Mucosa of rectum (tissue), 2 donors: ENCODE data around the gene IL31.

Experiments
- H3K27ac ChIP-seq, 2 donors: one replicate each; pipeline ENCODE4 v1.7.0; 2013; ENCODE audit warnings: inconsistent platforms in 2 of 2, low read depth in 2 of 2, low read length in 2 of 2
- H3K27me3 ChIP-seq, 2 donors: one replicate each; pipeline ENCODE4 v1.7.0; 2013; ENCODE audit warnings: low read length in 2 of 2; ENCODE audit not compliant: control insufficient read depth in 2 of 2, insufficient read depth in 2 of 2
- H3K36me3 ChIP-seq, 2 donors: one replicate each; pipeline ENCODE4 v1.7.0; 2013; ENCODE audit warnings: low read length in 2 of 2; ENCODE audit not compliant: control insufficient read depth in 2 of 2, insufficient read depth in 2 of 2
- H3K4me1 ChIP-seq, 2 donors: one replicate each; pipeline ENCODE4 v1.7.0; 2013; ENCODE audit warnings: low read length in 2 of 2, mild to moderate bottlenecking in 1 of 2; ENCODE audit not compliant: control insufficient read depth in 2 of 2, insufficient read depth in 2 of 2
- H3K4me3 ChIP-seq, 2 donors: one replicate each; pipeline ENCODE4 v1.7.0; 2013; ENCODE audit warnings: low read length in 2 of 2
- H3K9ac ChIP-seq, 2 donors: one replicate each; pipeline ENCODE4 v1.7.0; 2013; ENCODE audit warnings: low read length in 2 of 2, low read depth in 1 of 2, mild to moderate bottlenecking in 1 of 2
- H3K9me3 ChIP-seq, 2 donors: one replicate each; pipeline ENCODE4 v1.7.0; 2013; ENCODE audit warnings: low read length in 2 of 2; ENCODE audit not compliant: control insufficient read depth in 2 of 2
- donor health status: healthy.
- donor health status: Normal muscosa, but diverticular disease.

Gene IL31

GRCh38 chr12:122192441-122192840, 18.4 kb upstream of the IL31 start:
- H3K27ac ChIP-seq = no peak overlapping the region
- H3K4me3 ChIP-seq = no peak overlapping the region
- no peak overlapping the region for H3K9ac ChIP-seq
- H3K9me3 ChIP-seq = no peaks in the 10 kb centered on the region
- peaks cover 0 to 1% of the 10 kb centered on the region in 2 donors for H3K27me3 ChIP-seq
- H3K36me3 ChIP-seq = no peaks in the 10 kb centered on the region
- H3K4me1 ChIP-seq = peaks cover 0 to 6% of the 10 kb centered on the region in 2 donors

- Histone ChIP-seq H3K27me3 (no peaks in the 10 kb centered on the region), H3K4me3 (no peak overlapping the region), H3K9ac (no peak overlapping the region), H3K9me3 (no peaks in the 10 kb centered on the region), H3K4me1 (peaks cover 0 to 6% of the 10 kb centered on the region in 2 donors), H3K36me3 (no peaks in the 10 kb centered on the region), H3K27ac (no peak overlapping the region)
Observed at GRCh38 chr12:122190842-122191668, 17.0 kb upstream of the IL31 start.

GRCh38 chr12:122189626-122190475, 15.8 kb upstream of the IL31 start:
- no peak overlapping the region for H3K9ac ChIP-seq
- H3K4me1 ChIP-seq = peaks cover 0 to 2% of the 10 kb centered on the region in 2 donors
- H3K36me3 ChIP-seq = no peaks in the 10 kb centered on the region
- no peak overlapping the region for H3K4me3 ChIP-seq
- H3K27me3 ChIP-seq = no peaks in the 10 kb centered on the region
- no peaks in the 10 kb centered on the region for H3K9me3 ChIP-seq
- no peak overlapping the region for H3K27ac ChIP-seq

- no peaks in the 10 kb centered on the region for H3K9me3 ChIP-seq
- H3K4me3 ChIP-seq = no peak overlapping the region
- H3K27me3 ChIP-seq = no peaks in the 10 kb centered on the region
- H3K27ac ChIP-seq = no peak overlapping the region
- peaks cover 2 to 4% of the 10 kb centered on the region in 2 donors for H3K4me1 ChIP-seq
- no peaks in the 10 kb centered on the region for H3K36me3 ChIP-seq
- no peak overlapping the region for H3K9ac ChIP-seq
Observed at GRCh38 chr12:122187466-122187865, 13.4 kb upstream of the IL31 start.

- H3K27ac ChIP-seq = no peak overlapping the region
- no peak overlapping the region for H3K9ac ChIP-seq
- H3K27me3 ChIP-seq = no peaks in the 10 kb centered on the region
- H3K36me3 ChIP-seq = no peaks in the 10 kb centered on the region
- H3K9me3 ChIP-seq = no peaks in the 10 kb centered on the region
- H3K4me3 ChIP-seq = no peak overlapping the region
- H3K4me1 ChIP-seq = peaks cover 2 to 4% of the 10 kb centered on the region in 2 donors
Observed at GRCh38 chr12:122185494-122186082, 11.6 kb upstream of the IL31 start.

- Histone ChIP-seq H3K4me3 (no peak overlapping the region), H3K9me3 (no peaks in the 10 kb centered on the region), H3K36me3 (no peaks in the 10 kb centered on the region), H3K27me3 (no peaks in the 10 kb centered on the region), H3K27ac (no peak overlapping the region), H3K4me1 (peaks cover 2 to 4% of the 10 kb centered on the region in 2 donors), H3K9ac (no peak overlapping the region)
Observed at GRCh38 chr12:122185079-122185478, 11.1 kb upstream of the IL31 start.

- no peaks in the 10 kb centered on the region for H3K27me3 ChIP-seq
- H3K9me3 ChIP-seq = no peaks in the 10 kb centered on the region
- no peak overlapping the region for H3K4me3 ChIP-seq
- no peak overlapping the region for H3K27ac ChIP-seq
- H3K36me3 ChIP-seq = no peaks in the 10 kb centered on the region
- H3K9ac ChIP-seq = no peak overlapping the region
- peaks cover 2 to 4% of the 10 kb centered on the region in 2 donors for H3K4me1 ChIP-seq
Observed at GRCh38 chr12:122184517-122184916, 10.5 kb upstream of the IL31 start.

- Histone ChIP-seq H3K4me1 (peaks cover 2 to 4% of the 10 kb centered on the region in 2 donors), H3K4me3 (peak overlapping the region; percentile 57 to 66), H3K36me3 (no peaks in the 10 kb centered on the region), H3K9ac (peak overlapping the region in 1 of 2 donors; percentile 36), H3K9me3 (no peaks in the 10 kb centered on the region), H3K27me3 (no peaks in the 10 kb centered on the region), H3K27ac (no peak overlapping the region)
Observed at GRCh38 chr12:122183588-122183940, 9.5 kb upstream of the IL31 start.

- no peaks in the 10 kb centered on the region for H3K9me3 ChIP-seq
- no peaks in the 10 kb centered on the region for H3K36me3 ChIP-seq
- no peaks in the 10 kb centered on the region for H3K27me3 ChIP-seq
- no peak within 1 kb of the TSS for H3K27ac ChIP-seq
- peaks cover 2 to 4% of the 10 kb centered on the region in 2 donors for H3K4me1 ChIP-seq
- H3K4me3 ChIP-seq = peak within 1 kb of the TSS; percentile 57 to 66
- peak within 1 kb of the TSS in 1 of 2 donors; percentile 36 for H3K9ac ChIP-seq
Observed at GRCh38 chr12:122182887-122183587, 9.0 kb upstream of the IL31 start, which contains the start of gene LRRC43. Gene LRRC43, plus strand, starts transcription at chr12:122183123. Its CDS starts 22 bp downstream, at chr12:122183145.
